A549 (cell line): ENCODE results near the gene ZNF274.

Source experiments
- MAZ ChIP-seq: fragments of 150-350 bp; IDR thresholded peaks from 2 replicates; pipeline ENCODE4 v1.6.1; 2014; ENCODE audit warnings: antibody characterized with exemption, low read depth, low read length, borderline replicate concordance
- POLR2A ChIP-seq: IDR thresholded peaks from 2 replicates; pipeline ENCODE4 v1.6.1; 2012; ENCODE audit warnings: mild to moderate bottlenecking, low read length
- POLR2AphosphoS2 ChIP-seq: conservative IDR thresholded peaks from 2 replicates; pipeline ENCODE4 v1.6.1; 2012; ENCODE audit warnings: low read length, improper control_type of control experiment, inconsistent platforms
- RARB ChIP-seq: fragments of 250-450 bp; sonication (Bioruptor Pico); IDR thresholded peaks from 2 replicates; pipeline ENCODE4 v1.8.0; 2021; ENCODE audit warnings: mild to moderate bottlenecking, moderate library complexity
- RNF2 ChIP-seq: fragments of 200-600 bp; sonication (generic); IDR thresholded peaks from 2 replicates; pipeline ENCODE4 v1.6.1; 2016; ENCODE audit warnings: low read depth, mild to moderate bottlenecking, antibody characterized with exemption, moderate library complexity, borderline replicate concordance
- SMC3 ChIP-seq: fragments of >200 bp; sonication (Bioruptor Twin); formaldehyde crosslinking; IDR thresholded peaks from 3 replicates; pipeline ENCODE4 v1.6.1; 2018; ENCODE audit warnings: inconsistent platforms
- ZSCAN20 ChIP-seq: fragments of 250-450 bp; sonication (Bioruptor Pico); IDR thresholded peaks from 2 replicates; pipeline ENCODE4 v1.8.0; 2022; ENCODE audit warnings: mild to moderate bottlenecking, moderate library complexity
- TF ChIP-seq, protein P1 (sequence below): fragments of >200 bp; sonication (Bioruptor Twin); formaldehyde crosslinking; IDR thresholded peaks from 3 replicates; pipeline ENCODE4 v1.6.1; 2016
- TF ChIP-seq, protein P2 (sequence below): fragments of 150-350 bp; IDR thresholded peaks from 2 replicates; pipeline ENCODE4 v1.6.1; 2014; ENCODE audit warnings: low read depth, mild to moderate bottlenecking, low read length
- TF ChIP-seq, protein P3 (sequence below): fragments of >200 bp; sonication (Bioruptor Twin); formaldehyde crosslinking; IDR thresholded peaks from 3 replicates; pipeline ENCODE4 v1.5.1; 2016
- TF ChIP-seq, protein P4 (sequence below): IDR thresholded peaks from 2 replicates; pipeline ENCODE4 v1.6.1; 2012
- TF ChIP-seq, protein P5 (sequence below): IDR thresholded peaks from 2 replicates; pipeline ENCODE4 v1.6.1; 2012
- TF ChIP-seq, protein P6 (sequence below): fragments of 450-650 bp; IDR thresholded peaks from 2 replicates; pipeline ENCODE4 v1.6.1; 2014; ENCODE audit warnings: antibody characterized with exemption

DNA sequence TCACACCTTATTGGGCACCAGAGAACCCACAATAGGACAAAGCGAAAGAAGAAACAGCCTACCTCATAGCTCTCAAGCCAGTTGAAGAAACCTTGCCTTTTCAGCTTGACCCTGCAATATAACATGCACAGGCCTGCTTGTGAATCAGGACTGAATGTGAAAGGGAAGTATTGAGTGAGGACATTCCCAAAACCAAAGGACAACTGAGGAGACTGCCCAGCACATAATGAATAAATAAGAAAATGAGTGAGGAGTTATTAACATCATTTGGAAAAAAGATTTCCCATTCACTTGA lies 30.2 kb downstream of the ZNF274 start:
- TF ChIP-seq, protein P1, sequence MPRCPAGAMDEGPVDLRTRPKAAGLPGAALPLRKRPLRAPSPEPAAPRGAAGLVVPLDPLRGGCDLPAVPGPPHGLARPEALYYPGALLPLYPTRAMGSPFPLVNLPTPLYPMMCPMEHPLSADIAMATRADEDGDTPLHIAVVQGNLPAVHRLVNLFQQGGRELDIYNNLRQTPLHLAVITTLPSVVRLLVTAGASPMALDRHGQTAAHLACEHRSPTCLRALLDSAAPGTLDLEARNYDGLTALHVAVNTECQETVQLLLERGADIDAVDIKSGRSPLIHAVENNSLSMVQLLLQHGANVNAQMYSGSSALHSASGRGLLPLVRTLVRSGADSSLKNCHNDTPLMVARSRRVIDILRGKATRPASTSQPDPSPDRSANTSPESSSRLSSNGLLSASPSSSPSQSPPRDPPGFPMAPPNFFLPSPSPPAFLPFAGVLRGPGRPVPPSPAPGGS = no peak
- TF ChIP-seq, protein P2, sequence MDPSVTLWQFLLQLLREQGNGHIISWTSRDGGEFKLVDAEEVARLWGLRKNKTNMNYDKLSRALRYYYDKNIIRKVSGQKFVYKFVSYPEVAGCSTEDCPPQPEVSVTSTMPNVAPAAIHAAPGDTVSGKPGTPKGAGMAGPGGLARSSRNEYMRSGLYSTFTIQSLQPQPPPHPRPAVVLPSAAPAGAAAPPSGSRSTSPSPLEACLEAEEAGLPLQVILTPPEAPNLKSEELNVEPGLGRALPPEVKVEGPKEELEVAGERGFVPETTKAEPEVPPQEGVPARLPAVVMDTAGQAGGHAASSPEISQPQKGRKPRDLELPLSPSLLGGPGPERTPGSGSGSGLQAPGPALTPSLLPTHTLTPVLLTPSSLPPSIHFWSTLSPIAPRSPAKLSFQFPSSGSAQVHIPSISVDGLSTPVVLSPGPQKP = no peak
- TF ChIP-seq MAZ = no peak
- no peak for TF ChIP-seq POLR2AphosphoS2
- TF ChIP-seq, protein P3, sequence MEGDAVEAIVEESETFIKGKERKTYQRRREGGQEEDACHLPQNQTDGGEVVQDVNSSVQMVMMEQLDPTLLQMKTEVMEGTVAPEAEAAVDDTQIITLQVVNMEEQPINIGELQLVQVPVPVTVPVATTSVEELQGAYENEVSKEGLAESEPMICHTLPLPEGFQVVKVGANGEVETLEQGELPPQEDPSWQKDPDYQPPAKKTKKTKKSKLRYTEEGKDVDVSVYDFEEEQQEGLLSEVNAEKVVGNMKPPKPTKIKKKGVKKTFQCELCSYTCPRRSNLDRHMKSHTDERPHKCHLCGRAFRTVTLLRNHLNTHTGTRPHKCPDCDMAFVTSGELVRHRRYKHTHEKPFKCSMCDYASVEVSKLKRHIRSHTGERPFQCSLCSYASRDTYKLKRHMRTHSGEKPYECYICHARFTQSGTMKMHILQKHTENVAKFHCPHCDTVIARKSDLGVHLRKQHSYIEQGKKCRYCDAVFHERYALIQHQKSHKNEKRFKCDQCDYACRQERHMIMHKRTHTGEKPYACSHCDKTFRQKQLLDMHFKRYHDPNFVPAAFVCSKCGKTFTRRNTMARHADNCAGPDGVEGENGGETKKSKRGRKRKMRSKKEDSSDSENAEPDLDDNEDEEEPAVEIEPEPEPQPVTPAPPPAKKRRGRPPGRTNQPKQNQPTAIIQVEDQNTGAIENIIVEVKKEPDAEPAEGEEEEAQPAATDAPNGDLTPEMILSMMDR = no peak
- TF ChIP-seq ZSCAN20 (CRISPR knock-in tag) = no peak
- TF ChIP-seq, protein P4, sequence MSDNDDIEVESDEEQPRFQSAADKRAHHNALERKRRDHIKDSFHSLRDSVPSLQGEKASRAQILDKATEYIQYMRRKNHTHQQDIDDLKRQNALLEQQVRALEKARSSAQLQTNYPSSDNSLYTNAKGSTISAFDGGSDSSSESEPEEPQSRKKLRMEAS = no peak
- TF ChIP-seq, protein P5, sequence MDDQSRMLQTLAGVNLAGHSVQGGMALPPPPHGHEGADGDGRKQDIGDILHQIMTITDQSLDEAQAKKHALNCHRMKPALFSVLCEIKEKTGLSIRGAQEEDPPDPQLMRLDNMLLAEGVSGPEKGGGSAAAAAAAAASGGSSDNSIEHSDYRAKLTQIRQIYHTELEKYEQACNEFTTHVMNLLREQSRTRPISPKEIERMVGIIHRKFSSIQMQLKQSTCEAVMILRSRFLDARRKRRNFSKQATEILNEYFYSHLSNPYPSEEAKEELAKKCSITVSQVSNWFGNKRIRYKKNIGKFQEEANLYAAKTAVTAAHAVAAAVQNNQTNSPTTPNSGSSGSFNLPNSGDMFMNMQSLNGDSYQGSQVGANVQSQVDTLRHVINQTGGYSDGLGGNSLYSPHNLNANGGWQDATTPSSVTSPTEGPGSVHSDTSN = no peak
- no peak for TF ChIP-seq RARB (CRISPR knock-in tag)
- TF ChIP-seq, protein P6, sequence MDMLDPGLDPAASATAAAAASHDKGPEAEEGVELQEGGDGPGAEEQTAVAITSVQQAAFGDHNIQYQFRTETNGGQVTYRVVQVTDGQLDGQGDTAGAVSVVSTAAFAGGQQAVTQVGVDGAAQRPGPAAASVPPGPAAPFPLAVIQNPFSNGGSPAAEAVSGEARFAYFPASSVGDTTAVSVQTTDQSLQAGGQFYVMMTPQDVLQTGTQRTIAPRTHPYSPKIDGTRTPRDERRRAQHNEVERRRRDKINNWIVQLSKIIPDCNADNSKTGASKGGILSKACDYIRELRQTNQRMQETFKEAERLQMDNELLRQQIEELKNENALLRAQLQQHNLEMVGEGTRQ = no peak
- no peak for TF ChIP-seq SMC3
- TF ChIP-seq RNF2 = no peak
- TF ChIP-seq POLR2A = no peak
